Islet precursor cell (in vitro differentiated cells): ENCODE measurements around the gene NT5DC4.

Experiments used
- DNase-seq: peaks from one replicate; pipeline ENCODE4 v3.0.0-alpha.2; 2018

Gene NT5DC4

DNA sequence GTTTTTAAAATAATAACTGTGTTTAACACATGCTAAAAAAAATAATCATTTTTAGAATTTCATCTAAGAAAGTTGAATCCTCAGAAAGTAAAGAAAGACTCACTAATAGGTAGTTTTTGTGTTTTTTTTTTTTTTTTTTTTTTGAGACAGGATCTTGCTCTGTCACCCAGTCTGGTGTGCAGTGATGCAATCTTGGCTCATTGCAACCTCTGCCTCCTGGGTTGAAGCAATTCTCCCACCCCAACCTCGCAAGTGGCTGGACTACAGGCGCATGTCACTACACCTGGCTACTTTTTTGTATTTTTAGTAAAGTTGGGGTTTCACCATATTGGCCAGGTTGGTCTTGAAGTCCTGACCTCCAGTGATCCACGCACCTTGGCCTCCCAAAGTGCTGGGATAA lies 36.4 kb downstream of the NT5DC4 start:
- no peak for DNase-seq

GRCh38 chr2:112758711-112759110 lies 37.9 kb downstream of the NT5DC4 start:
- no peak for DNase-seq

- no peak for DNase-seq
Measured at GRCh38 chr2:112760149-112760548, 39.3 kb downstream of the NT5DC4 start.

DNA sequence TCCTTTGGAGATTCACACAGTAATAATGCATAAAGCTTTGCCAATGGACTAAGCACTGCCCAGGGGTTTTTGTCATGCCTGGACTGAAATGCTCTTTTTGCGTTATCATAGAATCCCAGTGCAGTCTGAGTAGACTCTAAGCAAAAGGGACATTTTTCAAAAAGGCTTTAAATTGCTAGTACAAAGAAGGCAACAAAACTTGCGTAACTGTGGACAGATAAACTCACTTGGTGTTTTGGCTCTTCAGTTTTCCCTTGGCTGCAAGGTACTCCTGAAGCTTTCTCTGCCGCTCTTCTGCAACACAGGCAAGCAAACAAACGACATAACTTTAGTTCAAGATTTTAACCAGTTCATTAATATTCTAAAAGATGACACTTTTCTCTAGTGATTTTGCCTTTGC lies 41.5 kb downstream of the NT5DC4 start:
- no peak for DNase-seq

GRCh38 chr2:112764071-112765044 lies 43.5 kb downstream of the NT5DC4 start, which contains the start of gene CKAP2L:
TSS of gene CKAP2L (minus strand) at chr2:112764609. CDS start at chr2:112764598, 11 bp downstream.
- DNase-seq: peak; percentile 99

DNA sequence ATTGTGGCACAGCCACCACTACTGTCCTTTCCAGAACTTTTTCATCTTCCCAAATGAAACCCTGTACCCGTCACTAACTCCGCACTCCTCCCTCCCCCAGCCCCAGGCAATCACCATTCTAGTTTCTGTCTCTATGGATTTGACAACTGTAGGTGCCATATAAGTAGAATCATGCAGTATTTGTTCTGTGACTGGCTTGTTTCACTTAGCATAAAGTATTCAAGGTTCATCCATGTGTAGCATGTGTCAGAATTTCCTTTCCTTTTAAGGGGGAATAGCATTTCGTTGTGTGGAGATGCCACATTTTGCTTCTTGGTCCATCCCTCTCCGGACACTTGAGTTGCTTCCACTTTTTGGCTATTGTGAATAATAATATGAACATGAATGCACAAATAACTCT lies 44.4 kb downstream of the NT5DC4 start:
- no peak for DNase-seq

- no peak for DNase-seq
Measured at GRCh38 chr2:112767693-112768330, 47.0 kb downstream of the NT5DC4 start.

GRCh38 chr2:112768432-112768831 lies 47.6 kb downstream of the NT5DC4 start:
- DNase-seq: no peak

- DNase-seq: no peak
Measured at GRCh38 chr2:112772322-112772721, 51.5 kb downstream of the NT5DC4 start.

- no peak for DNase-seq
Measured at GRCh38 chr2:112772911-112773475, 52.2 kb downstream of the NT5DC4 start.

DNA sequence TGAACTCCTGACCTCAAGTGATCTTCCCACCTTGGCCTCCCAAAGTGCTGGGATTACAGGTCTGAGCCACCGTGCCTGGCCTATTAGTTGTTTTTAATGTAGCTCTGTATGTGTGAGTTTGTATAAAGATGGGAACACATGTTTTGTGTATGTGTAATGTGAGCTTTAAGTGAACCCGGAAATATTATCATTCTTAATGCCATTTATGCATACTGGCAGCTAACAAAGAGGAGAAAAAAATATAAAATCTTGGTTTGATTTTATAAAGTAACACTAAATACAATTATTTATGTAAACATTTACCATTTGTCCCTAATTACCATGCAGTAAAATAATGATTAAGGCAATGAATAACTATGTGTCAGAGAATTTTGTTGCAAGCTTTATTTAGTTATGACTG lies 52.7 kb downstream of the NT5DC4 start:
- no peak for DNase-seq

GRCh38 chr2:112774536-112775285 lies 53.9 kb downstream of the NT5DC4 start:
- DNase-seq: no peak

DNA sequence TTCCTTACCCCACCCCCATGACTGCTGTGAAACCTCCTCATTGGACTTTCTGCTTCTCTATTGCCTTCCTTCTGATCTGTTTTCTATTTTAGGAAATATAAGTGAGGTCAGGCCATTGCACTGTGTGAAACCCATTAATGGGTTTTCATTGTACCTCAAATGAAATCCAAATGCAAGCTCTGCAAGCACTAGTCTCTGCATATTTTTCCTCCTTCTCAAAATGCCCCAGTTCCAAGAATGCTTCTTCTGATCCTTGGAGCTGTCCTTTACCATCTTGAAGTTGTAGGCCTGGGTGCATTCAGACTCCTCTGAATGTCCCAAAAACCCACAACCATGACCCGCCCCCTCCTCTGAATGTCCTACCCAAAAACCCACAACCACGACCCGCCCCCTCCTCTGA lies 55.3 kb downstream of the NT5DC4 start:
- no peak for DNase-seq

- no peak for DNase-seq
Measured at GRCh38 chr2:112777036-112777435, 56.2 kb downstream of the NT5DC4 start.

GRCh38 chr2:112779598-112779997 lies 58.8 kb downstream of the NT5DC4 start:
- no peak for DNase-seq

DNA sequence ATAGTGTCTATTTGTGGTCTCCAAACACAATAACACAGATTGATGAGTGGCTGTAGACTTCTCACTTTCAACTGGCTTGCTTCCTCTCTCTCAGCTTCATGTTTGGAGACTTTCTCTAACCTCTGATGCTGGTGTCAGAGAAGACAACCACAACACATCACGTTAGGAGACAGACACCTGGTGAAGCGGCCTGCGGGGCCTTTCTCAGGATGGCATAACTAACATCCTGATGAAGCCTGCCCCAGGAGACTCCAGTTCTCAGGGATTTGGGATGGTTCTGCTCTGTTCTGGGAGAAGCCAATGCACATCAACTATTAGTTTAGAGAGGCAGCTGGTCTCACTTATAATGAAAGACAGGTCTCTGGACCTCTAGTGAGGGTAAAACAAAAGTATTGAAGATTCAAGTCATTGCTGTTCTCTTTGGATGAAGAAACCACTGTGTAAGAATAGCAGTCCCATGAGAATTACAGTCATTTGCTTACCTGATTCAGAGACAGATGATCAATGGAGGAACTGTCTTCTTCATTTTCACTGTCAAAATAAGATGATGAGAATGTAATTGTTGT lies 61.5 kb downstream of the NT5DC4 start:
- no peak for DNase-seq

GRCh38 chr2:112783187-112783714 lies 62.4 kb downstream of the NT5DC4 start:
- no peak for DNase-seq

- peak; percentile 59 for DNase-seq
Measured at GRCh38 chr2:112784199-112785189, 63.7 kb downstream of the NT5DC4 start, which contains the start of gene IL1A. TSS of gene IL1A (minus strand) at chr2:112784493. CDS start at chr2:112783770, 723 bp downstream.

- no peak for DNase-seq
Measured at GRCh38 chr2:112787294-112787693, 66.5 kb downstream of the NT5DC4 start.

GRCh38 chr2:112787729-112788393 lies 67.0 kb downstream of the NT5DC4 start:
- DNase-seq: no peak
